ENCODE measurements around the gene GPBP1.

The GPBP1 gene

GRCh38 chr5:57298985-57299491, 125.2 kb downstream of the GPBP1 start:
- peaks cover 4% of the 10 kb centered on the region for H3K27me3 Mint-ChIP-seq (ENCODE audit: low read depth, poor library complexity)
- H3K4me3 Mint-ChIP-seq = no peak overlapping the region
- H3K27ac Mint-ChIP-seq = no peak overlapping the region
- H3K9me3 Mint-ChIP-seq = no peaks in the 10 kb centered on the region
- H3K36me3 Mint-ChIP-seq (ENCODE audit: low read depth) = no peaks in the 10 kb centered on the region
- DNase-seq = peak; percentile 46
- H3K4me1 Mint-ChIP-seq = peaks cover 40% of the 10 kb centered on the region
- peak; percentile 66 for TF ChIP-seq CTCF (IDR thresholded peaks at IDR 0.05)

GRCh38 chr5:57299986-57300385, 126.1 kb downstream of the GPBP1 start:
- H3K36me3 Mint-ChIP-seq (ENCODE audit: low read depth) = no peaks in the 10 kb centered on the region
- H3K9me3 Mint-ChIP-seq = no peaks in the 10 kb centered on the region
- peaks cover 4% of the 10 kb centered on the region for H3K27me3 Mint-ChIP-seq (ENCODE audit: low read depth, poor library complexity)
- no peak overlapping the region for H3K4me3 Mint-ChIP-seq
- H3K27ac Mint-ChIP-seq = no peak overlapping the region
- H3K4me1 Mint-ChIP-seq = peaks cover 41% of the 10 kb centered on the region
- no peak for DNase-seq
- TF ChIP-seq CTCF (IDR thresholded peaks at IDR 0.05) = no peak

- DNase-seq = no peak
- Mint-ChIP-seq H3K4me1 (peaks cover 27% of the 10 kb centered on the region), H3K36me3 (ENCODE audit: low read depth) (peaks cover 10% of the 10 kb centered on the region), H3K27ac (peak overlapping the region; percentile 62), H3K27me3 (ENCODE audit: low read depth, poor library complexity) (peaks cover 4% of the 10 kb centered on the region), H3K9me3 (peaks cover 18% of the 10 kb centered on the region), H3K4me3 (no peak overlapping the region)
- no peak for TF ChIP-seq CTCF (IDR thresholded peaks at IDR 0.05)
Observed at GRCh38 chr5:57302164-57302563, 128.3 kb downstream of the GPBP1 start.

- Mint-ChIP-seq H3K9me3 (peaks cover 21% of the 10 kb centered on the region), H3K27me3 (ENCODE audit: low read depth, poor library complexity) (peaks cover 4% of the 10 kb centered on the region), H3K27ac (no peak overlapping the region), H3K4me3 (no peak overlapping the region), H3K36me3 (ENCODE audit: low read depth) (peaks cover 13% of the 10 kb centered on the region), H3K4me1 (peaks cover 27% of the 10 kb centered on the region)
- TF ChIP-seq CTCF (IDR thresholded peaks at IDR 0.05) = no peak
- DNase-seq = no peak
Observed at GRCh38 chr5:57302643-57303042, 128.8 kb downstream of the GPBP1 start.

- no peak for TF ChIP-seq CTCF (IDR thresholded peaks at IDR 0.05)
- peaks cover 4% of the 10 kb centered on the region for H3K27me3 Mint-ChIP-seq (ENCODE audit: low read depth, poor library complexity)
- H3K36me3 Mint-ChIP-seq (ENCODE audit: low read depth) = peaks cover 21% of the 10 kb centered on the region
- H3K9me3 Mint-ChIP-seq = peaks cover 34% of the 10 kb centered on the region
- peak overlapping the region; percentile 15 for H3K27ac Mint-ChIP-seq
- no peak for DNase-seq
- no peak overlapping the region for H3K4me3 Mint-ChIP-seq
- peaks cover 22% of the 10 kb centered on the region for H3K4me1 Mint-ChIP-seq
Observed at GRCh38 chr5:57303985-57304384, 130.1 kb downstream of the GPBP1 start.

GRCh38 chr5:57304931-57305330, 131.1 kb downstream of the GPBP1 start:
- Mint-ChIP-seq H3K27me3 (ENCODE audit: low read depth, poor library complexity) (peaks cover 4% of the 10 kb centered on the region), H3K4me3 (no peak overlapping the region), H3K4me1 (peaks cover 16% of the 10 kb centered on the region), H3K27ac (no peak overlapping the region), H3K36me3 (ENCODE audit: low read depth) (peaks cover 24% of the 10 kb centered on the region), H3K9me3 (peaks cover 43% of the 10 kb centered on the region)
- DNase-seq = no peak
- no peak for TF ChIP-seq CTCF (IDR thresholded peaks at IDR 0.05)
